ENCODE measurements around the gene ARHGAP24.
"Not testable (repeated sequence)": the region's sequence is repeated elsewhere in the genome, so short reads cannot be mapped to it uniquely, and the experiment has no call there.

The ARHGAP24 gene

GRCh38 chr4:85953651-85954018 is 478.7 kb downstream of the ARHGAP24 start:
- DNase-seq: no peak

DNA sequence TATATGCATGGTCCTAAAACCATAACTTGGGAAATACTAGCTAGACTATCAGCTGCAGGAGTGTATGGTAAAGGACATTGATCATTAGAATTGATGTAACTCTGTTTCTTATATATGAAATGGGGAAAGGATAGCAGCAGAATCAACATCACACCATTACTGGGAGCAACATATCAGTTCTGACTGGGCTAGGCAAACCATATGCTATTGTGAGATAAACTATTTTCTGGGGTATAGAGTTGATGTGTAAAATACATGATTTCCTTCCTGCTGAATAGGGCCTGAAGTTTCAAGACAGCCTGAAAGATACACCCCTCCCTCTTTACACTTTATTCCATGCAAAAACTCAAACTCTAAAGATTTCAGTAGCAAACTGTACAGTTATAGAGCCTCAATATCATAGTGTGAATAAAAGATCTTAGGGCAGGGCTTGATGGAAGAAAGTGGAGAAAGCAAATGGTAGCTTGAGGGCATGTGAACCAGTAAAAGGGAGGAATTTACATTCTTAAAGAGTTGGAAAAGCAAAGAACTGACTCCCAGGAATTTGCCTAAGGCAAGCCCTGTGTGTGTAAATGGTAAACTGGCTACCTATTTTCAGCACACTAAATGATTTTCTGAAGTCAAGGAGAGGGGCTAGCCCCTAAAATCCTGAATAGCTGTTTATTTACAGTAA is 480.8 kb downstream of the ARHGAP24 start:
- DNase-seq: no peak

GRCh38 chr4:85956293-85956945 is 481.5 kb downstream of the ARHGAP24 start:
- DNase-seq: no peak

- DNase-seq: no peak
Observed at GRCh38 chr4:85961887-85962286, 486.9 kb downstream of the ARHGAP24 start.

GRCh38 chr4:85963231-85963630 is 488.3 kb downstream of the ARHGAP24 start:
- DNase-seq: no peak

DNA sequence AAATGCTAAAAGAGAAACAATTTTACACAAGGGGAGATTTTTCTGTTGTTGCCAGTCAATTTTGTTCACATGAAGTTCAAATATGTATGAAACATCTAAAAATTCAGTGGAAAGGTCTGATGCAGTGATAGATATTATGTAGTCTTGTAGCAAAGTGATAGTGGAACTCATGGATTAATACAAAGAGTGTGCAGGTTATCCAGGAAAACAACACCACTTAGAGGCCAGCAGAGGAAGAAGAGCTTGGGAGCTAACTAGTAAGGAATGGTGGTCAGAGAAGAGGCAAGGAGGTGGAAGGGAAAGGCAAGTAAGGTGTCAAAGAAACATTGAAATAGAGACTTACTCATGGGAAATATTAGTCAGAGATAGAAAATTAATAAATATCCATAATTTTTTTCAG is 489.3 kb downstream of the ARHGAP24 start:
- no peak for DNase-seq

DNA sequence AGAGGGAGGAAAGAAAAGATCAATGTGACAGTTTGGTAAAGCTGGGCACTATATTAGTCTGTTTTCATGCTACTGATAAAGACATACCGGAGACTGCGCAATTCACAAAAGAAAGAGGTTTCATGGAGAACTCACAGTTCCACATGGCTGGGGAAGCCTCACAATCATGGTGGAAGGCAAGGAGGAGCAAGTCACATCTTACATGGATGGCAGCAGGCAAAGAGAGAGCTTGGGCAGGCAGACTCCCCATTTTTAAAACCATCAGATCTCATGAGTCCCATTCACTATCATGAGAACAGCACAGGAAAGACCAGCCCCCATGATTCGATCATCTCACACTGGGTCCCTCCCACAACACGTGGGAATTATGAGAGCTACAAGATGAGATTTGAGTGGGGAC is 490.1 kb downstream of the ARHGAP24 start:
- DNase-seq: not testable (repeated sequence)

DNA sequence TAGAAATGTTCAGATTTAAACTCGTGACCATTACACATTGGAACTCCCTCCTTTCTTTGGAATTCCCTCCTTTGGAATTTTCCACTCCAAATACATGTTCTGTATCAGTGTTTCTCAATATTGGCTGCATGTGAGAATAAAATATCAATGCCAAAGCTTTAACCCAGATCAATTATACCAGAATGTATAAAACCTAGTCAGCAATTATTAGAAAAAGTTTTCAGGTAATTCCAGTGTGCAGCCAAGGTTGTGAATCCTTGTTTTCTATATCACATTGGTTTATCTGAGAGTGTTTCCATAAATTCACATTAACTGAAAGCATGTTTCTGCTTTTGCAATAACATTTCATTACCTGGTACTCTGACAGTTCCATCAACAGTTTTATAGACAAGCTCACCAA is 490.6 kb downstream of the ARHGAP24 start:
- DNase-seq: no peak

DNA sequence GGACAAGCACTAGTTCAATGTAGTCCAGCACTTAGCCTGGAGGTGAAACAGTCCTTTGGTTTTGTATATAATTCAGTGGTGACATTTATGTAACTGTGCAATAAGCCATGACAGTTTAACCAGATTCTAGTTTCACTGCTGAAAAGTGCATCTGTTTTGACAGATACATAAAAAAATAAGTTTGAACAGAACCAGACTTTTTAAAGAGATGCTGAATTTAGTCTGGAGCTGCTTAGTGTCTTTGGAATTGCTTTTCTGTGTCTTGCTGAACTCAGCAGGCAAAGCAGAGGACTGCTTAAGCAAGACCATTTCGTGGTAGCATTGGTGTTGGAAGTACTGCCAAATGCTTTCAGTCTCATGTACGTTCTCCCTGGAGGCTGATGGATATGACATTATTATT is 491.4 kb downstream of the ARHGAP24 start:
- DNase-seq: no peak

- no peak for DNase-seq
Observed at GRCh38 chr4:85967872-85968271, 492.9 kb downstream of the ARHGAP24 start.

DNA sequence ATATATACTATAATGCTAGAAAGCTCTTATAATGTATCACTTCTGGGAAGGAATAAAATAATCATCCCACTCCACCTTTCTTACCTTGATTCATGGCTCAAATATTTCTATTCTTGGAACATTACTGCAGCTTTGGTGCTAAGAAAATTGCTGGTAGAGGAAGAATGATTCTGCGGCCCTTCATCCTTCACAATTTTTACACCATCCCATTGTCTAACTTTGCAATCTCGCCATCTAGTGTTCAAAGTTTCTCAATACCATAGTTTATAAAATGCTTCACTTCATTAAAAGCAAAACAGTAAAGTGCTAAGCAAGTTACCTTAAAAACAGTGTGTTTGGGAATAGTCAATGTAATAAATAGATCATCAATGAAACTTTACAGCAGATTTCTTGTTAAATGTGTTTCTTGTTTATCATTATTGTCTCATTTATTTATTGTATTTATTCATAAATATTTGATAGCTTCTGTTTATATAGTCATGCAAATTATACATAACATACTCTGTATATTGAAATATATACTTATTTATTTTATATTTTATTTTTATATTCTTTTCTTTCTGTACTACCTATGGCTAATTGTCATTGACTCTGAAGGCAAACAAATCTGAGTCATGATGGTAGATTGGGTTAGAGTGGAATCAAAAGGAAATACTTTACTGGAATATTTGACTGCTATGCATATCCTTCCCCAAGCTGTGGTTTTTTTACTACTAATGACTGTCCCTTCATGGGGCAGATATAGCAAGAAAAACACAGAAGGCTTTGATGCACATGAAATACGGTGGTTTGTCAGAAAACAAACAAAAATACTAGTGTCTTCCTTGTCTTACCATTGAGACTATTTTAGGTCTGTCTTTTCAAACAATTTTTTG is 494.2 kb downstream of the ARHGAP24 start:
- DNase-seq: peak in 2 of 56 donors; percentile 7 to 40

- no peak for DNase-seq
Observed at GRCh38 chr4:85970535-85970934, 495.6 kb downstream of the ARHGAP24 start.

DNA sequence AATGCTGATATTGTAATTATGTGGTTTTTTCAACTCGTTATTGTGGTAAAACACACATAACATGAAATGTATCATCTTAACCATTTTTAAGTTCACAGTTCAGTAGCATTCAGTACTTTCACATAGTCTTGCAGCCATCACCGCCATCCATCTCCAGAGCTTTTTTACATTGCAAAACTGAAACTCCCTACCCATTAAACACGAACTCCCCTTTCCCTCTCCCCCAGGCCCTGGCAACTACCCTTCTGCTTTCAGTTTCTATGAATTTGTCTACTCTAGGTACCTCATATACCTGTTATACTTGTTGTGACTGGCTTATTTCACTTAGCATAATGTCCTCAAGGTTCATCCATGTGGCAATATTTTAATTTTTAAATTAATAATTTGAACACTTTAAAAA is 504.3 kb downstream of the ARHGAP24 start:
- DNase-seq: no peak

DNA sequence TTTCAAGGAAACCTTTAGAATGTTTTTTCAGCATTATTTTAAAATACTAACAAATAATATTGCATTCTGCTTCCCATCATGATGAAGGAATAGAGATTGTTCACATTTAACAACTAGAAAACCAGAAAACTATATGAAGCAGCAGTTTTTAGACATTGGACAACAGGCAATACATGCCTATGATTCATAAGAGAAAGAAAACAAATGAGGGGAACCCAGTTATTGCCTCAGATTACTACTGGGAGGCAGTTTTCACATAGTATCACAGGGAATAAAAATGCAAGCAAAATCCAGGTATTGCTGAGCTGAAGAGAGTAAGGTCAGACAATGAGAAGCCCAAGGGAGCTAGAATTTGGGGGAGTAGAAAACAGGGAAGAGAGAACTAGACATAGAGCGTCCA is 511.3 kb downstream of the ARHGAP24 start:
- no peak for DNase-seq

GRCh38 chr4:85993641-85994040 is 518.7 kb downstream of the ARHGAP24 start:
- DNase-seq: no peak

- DNase-seq: no peak
Observed at GRCh38 chr4:85994576-85994975, 519.6 kb downstream of the ARHGAP24 start.

GRCh38 chr4:85995361-85995760 is 520.4 kb downstream of the ARHGAP24 start:
- no peak for DNase-seq

DNA sequence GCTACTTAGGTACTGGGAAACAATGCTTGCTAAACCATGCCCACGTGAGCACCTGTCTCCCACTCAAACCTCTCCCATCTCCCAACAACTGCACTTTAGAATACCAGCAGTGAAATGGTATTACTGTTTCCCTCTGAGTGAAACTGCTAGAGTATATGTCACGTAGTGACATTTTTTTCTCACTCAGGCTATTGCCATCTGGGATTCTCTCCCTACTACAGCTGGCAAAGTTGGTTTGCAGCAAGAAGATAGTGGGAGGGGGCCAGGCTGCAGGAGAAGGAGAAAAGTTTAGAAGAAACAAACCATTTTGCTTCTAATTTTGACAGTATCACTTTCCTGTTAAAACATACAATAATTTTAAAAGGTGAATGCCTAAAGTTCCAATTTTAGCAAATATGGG is 526.6 kb downstream of the ARHGAP24 start:
- no peak for DNase-seq

DNA sequence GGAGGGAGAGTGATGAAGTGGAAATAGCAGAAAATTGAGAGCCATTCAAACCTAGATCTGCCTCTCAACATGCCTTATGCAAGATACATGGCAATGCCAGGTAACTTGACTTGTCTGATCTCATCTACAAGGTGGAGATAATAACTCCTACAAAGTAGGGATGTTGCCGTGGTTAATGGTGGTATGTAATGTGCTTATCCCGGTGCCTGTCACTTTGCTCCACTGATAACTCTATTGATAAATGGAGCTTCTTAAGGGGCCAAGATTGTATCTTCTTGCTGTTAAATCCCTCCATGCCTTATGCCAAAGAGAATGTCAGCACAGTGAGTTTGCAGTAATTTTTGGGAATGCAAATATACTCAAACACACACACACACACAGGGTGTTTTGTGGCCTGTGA is 529.1 kb downstream of the ARHGAP24 start:
- DNase-seq: no peak

DNA sequence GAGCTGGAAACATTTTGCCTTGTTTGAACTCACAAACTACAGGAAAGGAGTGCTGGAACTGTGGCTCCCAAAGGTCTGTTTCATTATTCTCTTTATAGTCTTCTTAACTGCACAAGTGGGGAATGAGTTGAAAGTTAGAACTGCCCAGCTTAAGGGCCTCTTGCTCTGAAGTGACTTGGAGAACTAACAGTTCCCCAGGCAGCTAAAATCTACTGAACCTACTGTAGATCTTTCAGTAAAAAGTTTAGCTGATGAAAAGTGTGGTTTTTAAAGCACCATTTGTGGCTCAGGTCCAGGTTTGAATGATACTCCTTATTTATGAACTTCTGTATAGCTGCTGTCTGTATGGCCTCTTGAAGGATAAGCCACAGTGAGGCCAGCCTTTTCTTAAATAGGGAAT is 531.1 kb downstream of the ARHGAP24 start:
- no peak for DNase-seq

- DNase-seq: peak in 1 of 56 donors; percentile 12
Observed at GRCh38 chr4:86007042-86007441, 532.1 kb downstream of the ARHGAP24 start.

GRCh38 chr4:86011117-86011516 is 536.2 kb downstream of the ARHGAP24 start:
- no peak for DNase-seq
